ENCODE data around the gene GAS7. TPM values are rescaled to one million over a fixed set of nuclear protein-coding genes. Genes with fewer than 3 reads are reported as not detected.

GAS7 gene
- total and polyA plus RNA-seq, 4 donors = 1.2 to 136 (median 32.3) TPM

- no peaks in the 10 kb centered on the region for H3K27me3 ChIP-seq (ENCODE audit: control insufficient read depth in 1 of 2, insufficient read depth in 2 of 2, low read length in 1 of 2)
- no peak overlapping the region for H3K4me3 ChIP-seq (ENCODE audit: low read length in 2 of 2)
- ATAC-seq (ENCODE audit: low FRiP score) = no peak
- WGBS, 2 donors = 94% methylated on average over 8 of the region's 8 CpGs
- no peak overlapping the region for H3K27ac ChIP-seq (ENCODE audit: low read depth in 1 of 2, low read length in 2 of 2)
- no peaks in the 10 kb centered on the region for H3K36me3 ChIP-seq (ENCODE audit: control insufficient read depth in 1 of 2, insufficient read depth in 2 of 2, low read length in 1 of 2)
- no peaks in the 10 kb centered on the region for H3K4me1 ChIP-seq (ENCODE audit: control insufficient read depth in 1 of 2, insufficient read depth in 2 of 2, low read length in 2 of 2)
- intact Hi-C loops (cut with DNase I) = no loop called here
- no peak for DNase-seq
- H3K9me3 ChIP-seq (ENCODE audit: control insufficient read depth, low read length) = peaks cover 2% of the 10 kb centered on the region
These were observed 299.6 kb downstream of the GAS7 start for GRCh38 chr17:9898812-9899211.

- no peak overlapping the region for H3K27ac ChIP-seq (ENCODE audit: low read depth in 1 of 2, low read length in 2 of 2)
- H3K4me3 ChIP-seq (ENCODE audit: low read length in 2 of 2) = no peak overlapping the region
- WGBS, 2 donors = 66 to 75% methylated on average over 13 of the region's 13 CpGs
- H3K4me1 ChIP-seq (ENCODE audit: control insufficient read depth in 1 of 2, insufficient read depth in 2 of 2, low read length in 2 of 2) = no peaks in the 10 kb centered on the region
- H3K36me3 ChIP-seq (ENCODE audit: control insufficient read depth in 1 of 2, insufficient read depth in 2 of 2, low read length in 1 of 2) = no peaks in the 10 kb centered on the region
- H3K27me3 ChIP-seq (ENCODE audit: control insufficient read depth in 1 of 2, insufficient read depth in 2 of 2, low read length in 1 of 2) = no peaks in the 10 kb centered on the region
- ATAC-seq (ENCODE audit: low FRiP score) (no peak), DNase-seq (no peak)
- peaks cover 2% of the 10 kb centered on the region for H3K9me3 ChIP-seq (ENCODE audit: control insufficient read depth, low read length)
- intact Hi-C loops (cut with DNase I) = no loop called here
These were observed 300.9 kb downstream of the GAS7 start for GRCh38 chr17:9897372-9897968.

- intact Hi-C loops (cut with DNase I) = no loop called here
- peaks cover 2% of the 10 kb centered on the region for H3K9me3 ChIP-seq (ENCODE audit: control insufficient read depth, low read length)
- ATAC-seq (ENCODE audit: low FRiP score) = no peak
- H3K4me3 ChIP-seq (ENCODE audit: low read length in 2 of 2) = no peak overlapping the region
- DNase-seq = no peak
- H3K4me1 ChIP-seq (ENCODE audit: control insufficient read depth in 1 of 2, insufficient read depth in 2 of 2, low read length in 2 of 2) = no peaks in the 10 kb centered on the region
- H3K36me3 ChIP-seq (ENCODE audit: control insufficient read depth in 1 of 2, insufficient read depth in 2 of 2, low read length in 1 of 2) = no peaks in the 10 kb centered on the region
- H3K27me3 ChIP-seq (ENCODE audit: control insufficient read depth in 1 of 2, insufficient read depth in 2 of 2, low read length in 1 of 2) = no peaks in the 10 kb centered on the region
- no peak overlapping the region for H3K27ac ChIP-seq (ENCODE audit: low read depth in 1 of 2, low read length in 2 of 2)
These were observed 302.5 kb downstream of the GAS7 start for GRCh38 chr17:9895923-9896322.

- intact Hi-C loops (cut with DNase I) = no loop called here
- no peaks in the 10 kb centered on the region for H3K36me3 ChIP-seq (ENCODE audit: control insufficient read depth in 1 of 2, insufficient read depth in 2 of 2, low read length in 1 of 2)
- H3K27me3 ChIP-seq (ENCODE audit: control insufficient read depth in 1 of 2, insufficient read depth in 2 of 2, low read length in 1 of 2) = no peaks in the 10 kb centered on the region
- WGBS, 2 donors = 92 to 94% methylated on average over 3 of the region's 3 CpGs
- no peak overlapping the region for H3K4me3 ChIP-seq (ENCODE audit: low read length in 2 of 2)
- peaks cover 2% of the 10 kb centered on the region for H3K9me3 ChIP-seq (ENCODE audit: control insufficient read depth, low read length)
- H3K27ac ChIP-seq (ENCODE audit: low read depth in 1 of 2, low read length in 2 of 2) = no peak overlapping the region
- ATAC-seq (ENCODE audit: low FRiP score) = no peak
- no peak for DNase-seq
- no peaks in the 10 kb centered on the region for H3K4me1 ChIP-seq (ENCODE audit: control insufficient read depth in 1 of 2, insufficient read depth in 2 of 2, low read length in 2 of 2)
These were observed 304.2 kb downstream of the GAS7 start for GRCh38 chr17:9894231-9894630.

- Histone ChIP-seq H3K27me3 (ENCODE audit: control insufficient read depth in 1 of 2, insufficient read depth in 2 of 2, low read length in 1 of 2) (no peaks in the 10 kb centered on the region), H3K4me1 (ENCODE audit: control insufficient read depth in 1 of 2, insufficient read depth in 2 of 2, low read length in 2 of 2) (no peaks in the 10 kb centered on the region), H3K36me3 (ENCODE audit: control insufficient read depth in 1 of 2, insufficient read depth in 2 of 2, low read length in 1 of 2) (no peaks in the 10 kb centered on the region), H3K4me3 (ENCODE audit: low read length in 2 of 2) (no peak overlapping the region), H3K27ac (ENCODE audit: low read depth in 1 of 2, low read length in 2 of 2) (no peak overlapping the region), H3K9me3 (ENCODE audit: control insufficient read depth, low read length) (peaks cover 2% of the 10 kb centered on the region)
- DNase-seq (no peak), ATAC-seq (ENCODE audit: low FRiP score) (no peak)
- whole genome bisulfite sequencing, 2 donors = 63 to 81% methylated on average over 3 of the region's 3 CpGs
- intact Hi-C loops (cut with DNase I) = no loop called here
These were observed 304.9 kb downstream of the GAS7 start for GRCh38 chr17:9893411-9894012.

GRCh38 chr17:9890124-9890523 lies 308.3 kb downstream of the GAS7 start:
- H3K9me3 ChIP-seq (ENCODE audit: control insufficient read depth, low read length) = peaks cover 6% of the 10 kb centered on the region
- no peaks in the 10 kb centered on the region for H3K36me3 ChIP-seq (ENCODE audit: control insufficient read depth in 1 of 2, insufficient read depth in 2 of 2, low read length in 1 of 2)
- DNase-seq (no peak), ATAC-seq (ENCODE audit: low FRiP score) (no peak)
- H3K4me3 ChIP-seq (ENCODE audit: low read length in 2 of 2) = no peak overlapping the region
- intact Hi-C loops (cut with DNase I) = no loop called here
- 11 to 12% methylated on average over 2 of the region's 2 CpGs for WGBS, 2 donors
- H3K27me3 ChIP-seq (ENCODE audit: control insufficient read depth in 1 of 2, insufficient read depth in 2 of 2, low read length in 1 of 2) = no peaks in the 10 kb centered on the region
- H3K4me1 ChIP-seq (ENCODE audit: control insufficient read depth in 1 of 2, insufficient read depth in 2 of 2, low read length in 2 of 2) = no peaks in the 10 kb centered on the region
- no peak overlapping the region for H3K27ac ChIP-seq (ENCODE audit: low read depth in 1 of 2, low read length in 2 of 2)

- H3K9me3 ChIP-seq (ENCODE audit: control insufficient read depth, low read length) = peaks cover 6% of the 10 kb centered on the region
- intact Hi-C loops (cut with DNase I) = no loop called here
- no peaks in the 10 kb centered on the region for H3K4me1 ChIP-seq (ENCODE audit: control insufficient read depth in 1 of 2, insufficient read depth in 2 of 2, low read length in 2 of 2)
- 84 to 89% methylated on average over 8 of the region's 8 CpGs for WGBS, 2 donors
- no peaks in the 10 kb centered on the region for H3K36me3 ChIP-seq (ENCODE audit: control insufficient read depth in 1 of 2, insufficient read depth in 2 of 2, low read length in 1 of 2)
- no peak overlapping the region for H3K4me3 ChIP-seq (ENCODE audit: low read length in 2 of 2)
- DNase-seq = no peak
- no peaks in the 10 kb centered on the region for H3K27me3 ChIP-seq (ENCODE audit: control insufficient read depth in 1 of 2, insufficient read depth in 2 of 2, low read length in 1 of 2)
- no peak for ATAC-seq (ENCODE audit: low FRiP score)
- no peak overlapping the region for H3K27ac ChIP-seq (ENCODE audit: low read depth in 1 of 2, low read length in 2 of 2)
These were observed 310.9 kb downstream of the GAS7 start for GRCh38 chr17:9887508-9887907.

- 85 to 86% methylated on average over 5 of the region's 5 CpGs for WGBS, 2 donors
- Histone ChIP-seq H3K4me3 (ENCODE audit: low read length in 2 of 2) (no peak overlapping the region), H3K36me3 (ENCODE audit: control insufficient read depth in 1 of 2, insufficient read depth in 2 of 2, low read length in 1 of 2) (no peaks in the 10 kb centered on the region), H3K9me3 (ENCODE audit: control insufficient read depth, low read length) (peaks cover 8% of the 10 kb centered on the region), H3K27ac (ENCODE audit: low read depth in 1 of 2, low read length in 2 of 2) (no peak overlapping the region), H3K4me1 (ENCODE audit: control insufficient read depth in 1 of 2, insufficient read depth in 2 of 2, low read length in 2 of 2) (no peaks in the 10 kb centered on the region), H3K27me3 (ENCODE audit: control insufficient read depth in 1 of 2, insufficient read depth in 2 of 2, low read length in 1 of 2) (no peaks in the 10 kb centered on the region)
- no peak for DNase-seq
- no peak for ATAC-seq (ENCODE audit: low FRiP score)
- intact Hi-C loops (cut with DNase I) = no loop called here
These were observed 312.1 kb downstream of the GAS7 start for GRCh38 chr17:9886141-9886930.

GRCh38 chr17:9883451-9883850 lies 315.0 kb downstream of the GAS7 start:
- Histone ChIP-seq H3K27ac (ENCODE audit: low read depth in 1 of 2, low read length in 2 of 2) (no peak overlapping the region), H3K36me3 (ENCODE audit: control insufficient read depth in 1 of 2, insufficient read depth in 2 of 2, low read length in 1 of 2) (no peaks in the 10 kb centered on the region), H3K4me3 (ENCODE audit: low read length in 2 of 2) (no peak overlapping the region), H3K9me3 (ENCODE audit: control insufficient read depth, low read length) (peaks cover 8% of the 10 kb centered on the region), H3K27me3 (ENCODE audit: control insufficient read depth in 1 of 2, insufficient read depth in 2 of 2, low read length in 1 of 2) (no peaks in the 10 kb centered on the region), H3K4me1 (ENCODE audit: control insufficient read depth in 1 of 2, insufficient read depth in 2 of 2, low read length in 2 of 2) (no peaks in the 10 kb centered on the region)
- ATAC-seq (ENCODE audit: low FRiP score) (no peak), DNase-seq (no peak)
- intact Hi-C loops (cut with DNase I) = no loop called here

Data from aorta (tissue), 5 donors.